GM21367 (cell line): ENCODE results near the gene PIK3IP1.
"Not testable (repeated sequence)": the region's sequence is repeated elsewhere in the genome, so short reads cannot be mapped to it uniquely, and the experiment has no call there.

ENCODE experiments used
- ATAC-seq: cut with Tn5 transposase; IDR thresholded peaks from one replicate; pipeline ENCODE4 v1.9.1; 2021; ENCODE audit not compliant: unreplicated experiment

PIK3IP1 gene

DNA sequence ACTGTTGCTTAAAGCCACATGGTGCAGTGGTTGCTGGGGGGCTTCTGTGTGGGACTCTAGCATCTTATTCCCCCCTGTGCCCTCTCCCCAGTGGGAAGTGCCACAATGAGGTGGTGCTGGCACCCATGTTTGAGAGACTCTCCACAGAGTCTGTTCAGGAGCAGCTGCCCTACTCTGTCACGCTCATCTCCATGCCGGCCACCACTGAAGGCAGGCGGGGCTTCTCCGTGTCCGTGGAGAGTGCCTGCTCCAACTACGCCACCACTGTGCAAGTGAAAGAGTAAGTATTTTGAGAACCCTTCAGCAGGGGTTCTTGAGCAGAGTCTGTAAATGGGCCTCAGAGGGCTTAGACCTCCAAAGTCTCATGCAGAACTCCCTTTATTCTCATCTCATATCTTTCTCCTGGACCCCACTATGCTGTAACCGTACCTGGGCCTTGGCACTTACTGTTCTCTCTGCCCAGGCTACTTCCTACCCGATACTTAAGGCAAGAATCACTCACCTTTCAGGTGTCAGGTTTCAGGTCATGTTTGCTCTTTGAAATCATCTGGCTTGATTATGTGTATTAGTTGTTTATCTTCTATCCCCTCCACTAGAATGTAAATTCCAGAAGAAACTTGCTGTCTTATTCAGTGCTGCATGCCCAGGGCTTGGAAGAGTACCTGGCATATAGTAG, 32.4 kb downstream of the PIK3IP1 start:
- ATAC-seq, result no peak

DNA sequence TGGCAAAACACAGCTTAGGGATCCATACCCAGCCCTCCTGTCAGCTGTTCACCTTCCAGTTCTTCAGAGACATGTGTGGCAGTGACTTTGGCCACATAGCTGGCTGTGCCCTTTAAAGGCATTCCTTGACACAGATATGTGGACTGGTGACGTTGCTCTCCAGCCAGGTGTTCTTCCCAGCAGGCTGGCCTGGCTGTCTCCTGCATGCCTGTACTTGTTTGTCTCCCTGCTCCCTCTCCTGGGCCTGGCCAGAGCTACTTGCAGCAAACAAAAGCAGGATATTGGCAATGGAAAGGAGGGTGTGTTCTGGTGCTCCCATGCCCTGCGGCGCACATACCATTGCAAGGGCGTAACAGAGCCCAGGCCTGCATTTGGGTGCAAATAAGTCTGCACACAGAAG, 38.3 kb downstream of the PIK3IP1 start:
- no peak for ATAC-seq

DNA sequence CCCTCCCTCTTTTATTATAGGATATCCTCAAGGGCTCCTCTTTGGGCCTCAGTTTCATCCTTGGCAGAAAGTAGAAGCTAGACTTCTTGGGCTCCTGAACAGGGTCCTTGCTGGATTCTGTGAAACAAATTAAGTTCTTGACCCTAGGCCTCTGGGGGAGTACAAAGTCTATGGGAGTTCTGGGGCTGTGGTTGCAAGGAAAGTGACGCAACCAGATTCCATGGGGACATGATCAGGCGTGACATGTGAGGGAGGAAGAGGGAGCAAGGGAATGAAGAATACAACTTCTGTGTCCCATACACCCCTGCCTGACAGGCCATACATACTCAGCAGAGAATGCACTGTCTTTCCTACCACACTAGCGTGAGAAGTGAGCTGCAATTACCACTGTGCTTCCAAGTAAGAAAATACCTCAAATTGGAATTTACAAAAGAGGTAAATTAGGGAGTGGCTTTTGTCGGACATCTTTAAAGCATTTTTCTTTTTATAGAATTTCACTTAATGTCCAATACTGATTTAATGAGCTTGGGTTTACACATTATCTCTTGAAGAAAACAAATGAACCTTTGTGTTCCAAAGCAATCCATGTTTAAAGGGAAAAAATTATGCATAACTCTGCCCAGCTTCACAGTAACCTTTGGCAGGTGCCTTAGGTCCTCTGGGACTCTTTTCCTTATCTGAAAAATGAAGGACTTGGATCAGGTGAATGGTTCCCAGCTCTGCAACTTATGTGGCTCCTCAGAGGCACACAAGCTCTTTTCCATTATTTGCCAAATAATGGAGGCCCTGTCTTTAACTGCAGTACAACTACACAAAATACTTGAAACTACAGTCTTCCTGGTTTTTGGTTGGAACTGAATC, 41.3 kb downstream of the PIK3IP1 start:
- ATAC-seq, result no peak

DNA sequence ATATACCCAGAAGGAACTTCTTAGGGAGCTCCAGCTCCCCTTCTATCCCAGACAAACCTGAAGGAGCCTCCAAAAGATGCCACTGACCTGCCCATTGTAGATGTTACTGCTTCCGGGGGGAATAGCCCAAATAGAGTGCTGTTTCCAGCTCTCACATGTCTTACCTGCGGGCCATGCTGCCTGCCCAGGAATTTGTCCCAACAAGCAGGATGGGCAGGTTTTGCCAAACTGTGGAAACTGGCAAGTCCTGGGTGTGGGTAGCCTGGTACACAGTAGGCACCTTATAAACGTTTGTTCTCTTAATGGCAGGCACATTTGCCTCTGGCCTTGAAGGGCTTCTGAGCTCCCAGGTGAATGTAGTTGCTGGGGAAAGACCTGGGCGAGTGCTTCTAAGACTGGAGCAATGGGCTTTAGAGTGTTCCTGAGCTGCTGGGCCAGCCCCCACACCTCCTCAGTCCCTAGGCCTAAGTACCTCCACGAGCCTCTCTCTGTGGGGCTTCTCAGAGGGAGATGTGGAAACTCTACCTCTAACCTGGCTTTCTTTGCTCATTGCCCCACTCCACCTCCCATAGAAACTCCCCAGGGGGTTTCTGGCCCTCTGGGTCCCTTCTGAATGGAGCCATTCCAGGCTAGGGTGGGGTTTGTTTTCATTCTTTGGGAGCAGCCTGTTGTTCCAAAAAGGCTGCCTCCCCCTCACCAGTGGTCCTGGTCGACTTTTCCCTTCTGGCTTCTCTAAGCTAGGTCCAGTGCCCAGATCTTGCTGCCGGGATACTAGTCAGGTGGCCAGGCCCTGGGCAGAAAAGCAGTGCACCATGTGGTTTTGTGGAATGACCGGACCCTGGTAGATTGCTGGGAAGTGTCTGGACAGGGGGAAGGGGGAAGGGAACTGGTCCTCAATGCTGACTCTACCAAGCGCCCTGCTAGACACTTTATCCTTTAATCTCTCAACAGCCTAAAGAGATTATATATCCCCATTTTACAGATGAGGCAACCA, 43.0 kb downstream of the PIK3IP1 start:
- no peak for ATAC-seq

GRCh38 chr22:31248138-31248745, 44.0 kb downstream of the PIK3IP1 start:
- ATAC-seq, result no peak

DNA sequence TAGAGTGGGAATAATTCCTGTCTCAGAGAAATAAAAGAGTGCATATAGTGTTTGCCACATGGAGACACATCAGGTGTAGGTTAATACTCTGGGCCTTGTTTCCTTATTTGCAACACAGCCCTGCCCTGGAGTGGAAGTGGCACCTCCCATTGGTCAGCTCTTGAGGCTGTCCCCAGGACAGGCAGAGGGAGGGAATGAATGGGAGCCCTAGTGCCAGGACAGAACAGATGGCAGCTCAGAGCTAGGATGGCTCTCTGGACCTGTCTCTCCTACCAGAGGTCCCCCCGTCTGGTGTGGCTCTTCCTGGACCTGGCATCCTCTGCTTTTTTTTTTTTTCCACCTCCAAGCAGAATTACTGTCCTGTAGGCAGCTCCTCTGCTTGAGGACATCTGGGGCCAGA, 44.6 kb downstream of the PIK3IP1 start:
- ATAC-seq, result no peak

GRCh38 chr22:31246687-31247086, 45.6 kb downstream of the PIK3IP1 start:
- no peak for ATAC-seq

DNA sequence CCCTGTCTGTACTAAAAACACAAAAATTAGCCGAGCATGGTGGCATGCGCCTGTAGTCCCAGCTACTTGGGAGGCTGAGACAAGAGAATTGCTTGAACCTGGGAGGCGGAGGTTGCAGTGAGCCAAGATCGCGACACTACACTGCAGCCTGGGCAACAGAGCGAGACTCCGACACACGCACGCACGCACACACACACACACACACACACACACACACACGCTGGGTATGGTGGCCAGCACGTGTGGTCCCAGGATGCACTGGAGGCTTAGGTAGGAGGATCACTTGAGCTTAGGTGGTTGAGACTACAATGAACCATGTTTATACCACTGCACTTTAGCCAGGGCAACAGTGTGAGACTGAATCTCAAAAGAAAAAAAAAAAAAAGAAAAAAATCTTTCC, 46.3 kb downstream of the PIK3IP1 start:
- ATAC-seq, result not testable (repeated sequence)

GRCh38 chr22:31244943-31245451, 47.3 kb downstream of the PIK3IP1 start:
- ATAC-seq, result no peak

- ATAC-seq, result no peak
Observed at GRCh38 chr22:31244046-31244942, 48.0 kb downstream of the PIK3IP1 start.

GRCh38 chr22:31243339-31244045, 48.8 kb downstream of the PIK3IP1 start:
- ATAC-seq, result no peak

GRCh38 chr22:31241936-31242335, 50.4 kb downstream of the PIK3IP1 start:
- ATAC-seq, result no peak

DNA sequence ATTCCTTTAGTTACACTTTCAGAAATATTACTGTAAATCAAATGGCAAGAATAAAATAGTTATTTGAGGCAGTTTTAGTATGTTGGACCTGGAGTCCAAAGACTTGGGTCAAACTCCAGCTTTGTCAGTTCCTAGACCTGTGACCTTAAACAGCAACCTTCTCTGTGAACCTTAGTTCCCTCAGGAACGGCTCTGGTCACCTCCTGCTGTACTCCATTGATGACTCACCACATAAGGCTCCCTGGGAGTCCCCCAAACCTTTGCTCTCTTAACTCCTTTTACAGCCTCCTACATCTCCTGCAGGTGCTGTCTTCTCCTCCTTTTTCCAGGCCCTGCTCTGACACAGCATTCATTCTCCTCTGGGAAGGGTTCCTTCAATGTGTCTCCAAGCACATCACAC, 51.1 kb downstream of the PIK3IP1 start:
- ATAC-seq, result no peak

GRCh38 chr22:31239771-31240370, 52.4 kb downstream of the PIK3IP1 start:
- ATAC-seq, result no peak

DNA sequence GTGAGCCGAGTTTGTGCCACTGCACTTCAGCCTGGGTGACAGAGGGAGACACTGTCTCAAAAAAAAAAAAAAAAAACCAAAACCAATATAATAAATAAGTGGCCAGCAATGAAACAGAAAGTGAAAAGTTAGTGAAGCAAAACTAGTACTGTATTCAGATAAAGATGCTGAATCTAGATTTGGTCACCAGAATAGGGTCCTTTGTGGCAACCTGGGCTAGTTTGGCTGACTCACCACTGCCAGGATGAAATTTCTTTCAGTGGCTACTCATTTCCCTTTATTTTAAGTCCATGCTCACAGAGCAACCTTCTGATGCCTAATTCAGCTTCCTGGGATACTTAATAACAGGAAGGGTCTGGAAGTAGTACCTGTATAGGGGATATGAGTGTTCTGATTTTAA, 54.2 kb downstream of the PIK3IP1 start:
- no peak for ATAC-seq

GRCh38 chr22:31236044-31236443, 56.2 kb downstream of the PIK3IP1 start:
- not testable (repeated sequence) for ATAC-seq

- ATAC-seq, result no peak
Observed at GRCh38 chr22:31235081-31235480, 57.2 kb downstream of the PIK3IP1 start.

GRCh38 chr22:31233001-31233400, 59.3 kb downstream of the PIK3IP1 start:
- ATAC-seq, result no peak
